Stimulated activated CD4-positive, alpha-beta T cell treated with anti-CD3 and anti-CD28 coated beads, TNF-alpha, amount 100 ng/mL, for 24 hours (primary cell): ENCODE results near the gene GATAD2A.

Experiments
- DNase-seq, 3 experiments: peaks; one replicate each; pipeline ENCODE4 v3.0.0-alpha.2; 2020; ENCODE audit warnings: low read depth in 3 of 3

The GATAD2A gene

DNA sequence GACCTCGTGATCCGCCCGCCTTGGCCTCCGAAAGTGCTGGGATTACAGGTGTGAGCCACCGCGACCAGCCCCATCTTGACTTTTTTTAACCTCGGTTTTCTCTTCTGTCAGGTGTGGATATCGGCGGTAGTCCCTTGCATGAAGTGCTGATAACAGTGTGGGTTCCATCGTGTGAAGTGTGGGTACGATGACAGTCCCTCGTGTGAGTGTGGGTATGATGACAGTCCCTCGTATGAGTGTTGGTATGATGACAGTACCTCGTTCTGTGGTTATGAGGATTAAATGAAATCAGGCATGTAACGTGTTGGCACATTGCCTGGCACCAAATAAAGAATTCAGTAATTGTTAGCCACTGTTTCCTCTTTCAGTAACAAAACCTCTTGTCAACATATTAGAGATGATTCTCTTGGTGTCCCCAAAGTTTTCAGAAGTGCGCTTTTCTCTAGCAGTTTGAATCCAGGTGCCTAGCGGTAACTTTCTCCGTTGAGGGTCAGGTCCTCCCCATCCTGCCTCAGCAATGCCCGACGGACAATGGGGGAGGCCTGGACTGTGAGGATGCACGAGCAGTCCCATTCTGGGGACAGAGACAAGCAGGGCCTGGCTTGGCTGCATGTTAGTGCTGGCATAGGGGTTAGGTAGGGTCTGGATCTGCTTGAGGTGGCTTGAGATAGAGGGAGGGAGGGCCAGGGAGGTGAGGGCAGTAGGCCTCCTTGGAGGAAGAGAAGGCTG is 15.3 kb downstream of the GATAD2A start:
- DNase-seq, result no peak

- DNase-seq, result no peak
Measured at GRCh38 chr19:19421299-19421696, 15.8 kb downstream of the GATAD2A start.

- DNase-seq, result no peak
Measured at GRCh38 chr19:19422156-19422555, 16.7 kb downstream of the GATAD2A start.

DNA sequence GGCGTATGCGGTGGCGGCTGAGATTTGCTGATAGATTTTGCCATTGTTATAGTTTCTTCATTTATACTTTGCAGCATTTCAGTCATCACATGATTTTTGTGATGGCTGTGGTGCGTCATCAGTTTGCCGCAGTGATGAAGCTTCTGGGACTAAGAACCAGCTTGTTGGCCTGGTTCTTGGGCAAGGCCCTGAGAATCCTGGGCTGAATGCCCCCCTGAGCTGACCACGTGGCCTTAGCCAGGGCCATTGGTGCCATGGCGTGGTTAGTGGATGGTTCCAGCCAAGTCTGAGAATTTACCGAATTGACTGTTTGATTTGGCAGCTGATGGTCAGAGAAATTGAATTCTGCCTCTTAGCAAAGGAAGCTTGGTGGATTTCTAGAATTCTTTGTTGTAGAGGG is 17.8 kb downstream of the GATAD2A start:
- DNase-seq, result no peak

DNA sequence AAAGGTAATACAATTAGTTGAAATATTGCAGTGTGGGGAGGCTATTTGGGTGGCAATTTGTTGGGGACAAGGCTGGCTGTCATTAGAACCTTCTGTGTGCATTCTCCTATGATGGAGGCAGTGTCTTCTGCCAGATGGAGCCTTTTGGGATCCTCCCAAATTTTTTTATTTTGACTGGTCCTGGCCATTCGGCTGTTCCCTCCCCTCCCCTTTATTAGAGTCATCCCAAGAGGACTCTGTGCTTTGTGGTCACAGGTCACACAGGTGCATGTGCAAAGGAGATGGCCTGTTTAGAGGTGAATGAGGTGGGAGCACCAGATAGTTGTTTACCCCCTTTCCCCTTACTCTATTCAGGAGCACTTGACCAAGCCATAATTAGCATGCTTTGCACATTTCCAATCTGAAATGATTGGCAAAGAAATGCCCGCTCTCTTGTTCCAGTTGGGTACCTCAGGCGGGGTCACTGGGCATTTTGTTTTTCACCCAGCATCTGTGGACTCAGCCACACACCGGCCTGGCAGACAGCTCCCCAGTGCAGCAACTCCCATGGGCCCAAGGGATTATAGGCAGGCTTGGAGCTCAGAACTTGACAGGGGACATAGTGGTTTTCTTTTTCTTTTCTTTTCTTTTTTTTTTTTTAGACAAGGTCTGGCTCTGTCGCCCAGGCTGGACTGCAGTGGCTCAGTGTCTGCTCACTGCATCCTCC is 19.8 kb downstream of the GATAD2A start:
- no peak for DNase-seq

- no peak for DNase-seq
Measured at GRCh38 chr19:19426216-19426615, 20.7 kb downstream of the GATAD2A start.

DNA sequence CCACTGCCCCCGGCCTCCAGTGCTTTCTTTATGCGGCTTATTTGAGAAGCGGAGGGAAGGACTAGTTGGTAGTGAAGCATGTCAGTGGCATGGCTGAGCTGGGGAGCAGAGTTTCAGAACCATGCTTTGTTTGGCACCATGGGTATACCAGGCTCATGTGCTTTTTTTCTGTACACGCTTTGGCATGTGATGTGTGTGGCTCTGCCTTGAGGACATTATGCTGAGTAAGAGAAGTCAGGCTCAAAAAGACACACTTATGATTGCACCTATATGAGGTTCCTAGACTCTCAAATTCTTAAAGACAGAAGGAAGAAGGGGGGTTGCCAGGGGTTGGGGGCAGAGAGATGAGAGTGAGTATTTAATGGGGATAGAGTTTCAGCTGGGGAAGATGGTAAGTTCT is 21.3 kb downstream of the GATAD2A start:
- DNase-seq, result no peak

GRCh38 chr19:19427302-19427701 is 21.8 kb downstream of the GATAD2A start:
- DNase-seq, result no peak

DNA sequence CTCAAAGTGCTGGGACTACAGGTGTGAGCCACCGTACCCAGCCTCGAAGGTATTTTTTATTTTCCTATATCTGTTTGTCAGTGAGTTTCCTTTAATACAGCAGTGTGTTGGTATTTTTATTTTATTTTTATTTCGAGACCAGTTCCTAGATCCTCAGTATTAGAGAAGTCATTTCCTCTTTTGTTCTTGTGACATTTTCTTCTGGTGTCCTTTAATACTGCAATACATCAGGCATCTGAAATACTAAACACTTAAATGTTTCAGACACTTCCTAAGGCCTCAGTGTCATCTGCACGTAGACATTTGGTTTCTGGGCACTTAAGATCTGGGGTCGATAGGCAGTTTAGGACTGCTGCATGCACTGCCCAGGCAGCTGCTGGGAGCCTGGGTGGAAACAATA is 22.5 kb downstream of the GATAD2A start:
- DNase-seq, result no peak

DNA sequence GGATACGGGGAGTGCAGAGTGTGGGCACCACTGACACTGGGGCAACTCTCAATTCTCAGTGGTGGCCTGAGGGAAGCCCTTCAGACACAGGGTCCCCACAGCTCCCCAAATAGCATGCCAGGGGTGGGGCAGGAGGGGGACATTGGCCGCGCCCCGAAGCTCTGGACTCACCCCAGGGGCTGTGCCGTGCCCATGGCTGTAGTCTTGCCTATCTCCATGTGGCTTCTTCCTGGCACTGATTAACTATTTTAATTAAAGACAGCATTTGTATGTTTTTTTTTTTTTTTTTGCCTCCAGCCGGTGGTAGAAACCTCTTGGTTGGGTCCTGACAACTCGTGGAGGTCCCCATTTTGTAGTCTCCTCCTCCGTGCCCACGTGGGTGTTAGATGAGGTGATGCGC is 23.3 kb downstream of the GATAD2A start:
- no peak for DNase-seq

DNA sequence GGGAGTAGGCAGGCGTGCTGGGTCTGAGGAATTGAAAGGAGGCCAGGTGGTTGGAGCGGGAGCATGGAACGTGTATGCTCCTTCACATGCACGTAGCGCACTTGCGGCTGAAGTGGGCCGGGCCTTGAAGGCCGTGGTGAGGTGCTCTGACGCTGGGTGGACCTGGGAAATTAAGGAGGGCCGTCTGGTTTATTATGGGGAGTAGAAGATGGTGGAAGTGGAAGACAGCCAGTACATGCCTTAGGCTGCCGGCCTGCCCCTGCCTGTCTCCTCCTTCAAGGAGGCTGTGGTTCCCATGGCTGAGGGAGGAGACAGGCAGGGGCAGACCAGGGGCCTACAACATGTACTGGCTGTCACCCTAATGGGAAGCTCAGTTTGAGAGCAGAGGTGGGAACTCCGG is 23.9 kb downstream of the GATAD2A start:
- DNase-seq, result no peak

GRCh38 chr19:19432732-19433131 is 27.3 kb downstream of the GATAD2A start:
- DNase-seq, result no peak

DNA sequence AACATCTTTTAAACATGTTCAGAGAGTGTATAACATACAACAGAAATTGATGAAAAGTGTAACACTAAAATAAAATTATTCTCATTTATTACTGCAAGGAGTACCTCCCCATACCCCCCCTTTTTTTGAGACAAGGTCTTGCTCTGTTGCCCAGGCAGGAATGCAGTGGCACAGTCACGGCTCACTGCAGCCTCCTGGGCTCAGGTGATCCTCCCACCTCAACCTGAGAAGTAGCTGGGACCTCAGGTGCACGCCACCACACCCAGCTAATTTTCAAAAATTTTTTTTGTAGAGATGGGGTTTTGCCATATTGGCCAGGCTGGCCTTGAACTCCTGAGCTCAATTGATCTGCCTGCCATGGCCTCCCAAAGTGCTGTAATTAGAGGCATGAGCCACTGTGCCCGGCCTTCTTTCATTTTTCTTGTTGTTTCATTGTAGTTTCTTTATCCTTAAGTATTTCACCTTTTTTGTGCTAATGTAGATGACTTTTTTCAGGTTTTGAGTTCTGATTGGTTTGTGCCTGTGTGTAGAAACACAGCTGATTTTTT is 28.3 kb downstream of the GATAD2A start:
- no peak for DNase-seq

GRCh38 chr19:19434483-19435045 is 29.1 kb downstream of the GATAD2A start:
- DNase-seq, result no peak

- no peak for DNase-seq
Measured at GRCh38 chr19:19436137-19436691, 30.7 kb downstream of the GATAD2A start.

DNA sequence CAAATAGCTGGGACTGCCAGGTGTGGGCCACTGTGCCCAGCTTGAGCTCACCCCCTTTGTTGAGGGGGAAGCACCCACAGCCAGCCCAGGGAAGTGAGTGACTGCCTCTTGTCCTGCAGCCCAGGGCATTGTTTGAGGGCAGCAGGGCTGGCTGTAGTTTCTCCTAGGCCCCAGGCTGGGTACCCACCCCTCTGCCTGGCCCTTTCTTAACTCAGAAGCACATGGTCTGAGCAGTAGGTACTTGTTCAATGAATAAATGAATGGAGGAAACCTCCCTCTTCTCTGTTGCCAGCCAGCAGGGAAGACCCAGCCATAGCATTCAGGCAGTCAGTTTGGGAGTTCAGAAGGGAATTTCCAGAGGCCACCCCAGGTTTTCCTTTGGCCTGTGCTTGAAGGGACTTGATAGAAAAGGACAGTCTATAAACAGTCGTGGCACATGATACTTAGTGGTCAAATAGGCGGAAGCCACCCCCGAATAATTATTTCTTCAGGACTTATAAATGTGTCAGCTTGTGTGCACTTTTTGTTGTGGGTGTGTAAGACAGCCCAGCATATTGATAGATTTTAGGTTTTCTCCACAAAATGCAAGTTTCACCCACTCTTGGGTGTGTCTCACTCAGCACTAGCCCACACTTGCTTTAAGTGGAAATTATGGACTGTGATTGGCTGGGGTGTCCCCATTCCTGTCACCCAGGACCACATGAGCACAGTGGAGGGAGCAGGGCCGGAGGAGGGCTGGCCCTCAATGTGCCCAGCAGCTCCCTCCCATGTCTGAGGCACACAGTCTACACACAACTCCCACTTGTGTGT is 33.1 kb downstream of the GATAD2A start:
- no peak for DNase-seq

- DNase-seq, result no peak
Measured at GRCh38 chr19:19439176-19439482, 33.7 kb downstream of the GATAD2A start.

DNA sequence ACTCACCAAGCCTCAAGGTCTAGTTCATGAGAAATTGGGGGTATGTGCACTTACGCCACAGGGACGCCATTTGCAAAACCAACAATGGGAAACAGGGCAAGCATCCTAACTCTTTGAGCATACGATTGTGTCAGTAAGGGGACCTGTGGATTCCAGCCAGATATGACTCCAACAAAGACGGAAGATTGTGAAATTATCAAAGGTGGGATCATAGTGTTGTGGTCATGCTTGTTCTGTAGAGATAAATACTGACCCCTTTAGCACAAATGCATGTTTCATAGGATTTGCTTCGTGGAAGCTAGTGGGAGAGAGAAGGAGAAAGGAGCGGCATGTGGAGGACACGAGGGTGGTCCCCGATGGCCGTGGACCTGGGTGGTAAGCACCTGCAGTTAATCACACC is 37.8 kb downstream of the GATAD2A start:
- no peak for DNase-seq

DNA sequence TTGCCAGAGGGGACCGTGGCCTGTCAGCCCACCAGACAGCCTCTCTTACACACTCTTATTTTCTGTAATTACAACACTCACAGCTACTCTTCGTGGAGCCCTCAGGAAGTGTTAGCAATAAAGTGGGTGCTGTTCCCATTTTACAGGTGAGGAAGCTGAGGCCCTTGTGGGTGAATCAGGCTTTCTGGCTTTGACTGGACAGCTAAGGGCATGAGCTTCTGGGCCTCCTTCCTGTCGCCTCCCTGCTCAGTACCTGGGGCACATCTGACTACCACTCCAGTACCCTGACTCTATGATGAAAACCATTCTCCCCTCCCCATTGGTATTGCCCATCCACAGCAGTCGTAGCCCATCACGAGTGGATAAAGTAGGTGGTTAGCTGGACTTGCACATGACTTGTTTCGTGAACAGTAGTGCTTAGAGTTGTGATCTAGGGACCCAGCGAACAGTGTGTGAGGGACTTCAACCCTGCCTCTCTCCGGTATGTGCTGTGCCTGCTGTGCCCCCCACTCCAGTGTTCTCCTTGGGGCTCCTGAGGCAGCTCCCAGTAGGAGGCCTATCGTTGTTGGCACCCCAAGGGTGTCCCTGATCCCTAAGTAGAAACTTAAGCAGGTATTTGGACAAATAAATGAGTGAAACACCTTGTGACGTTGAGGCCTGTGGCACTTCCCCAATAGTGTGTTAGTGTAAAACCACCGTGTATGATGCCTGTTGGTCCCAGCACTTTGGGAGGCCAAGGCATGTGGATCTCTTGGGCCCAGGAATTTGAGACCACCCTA is 38.6 kb downstream of the GATAD2A start:
- DNase-seq, result no peak

DNA sequence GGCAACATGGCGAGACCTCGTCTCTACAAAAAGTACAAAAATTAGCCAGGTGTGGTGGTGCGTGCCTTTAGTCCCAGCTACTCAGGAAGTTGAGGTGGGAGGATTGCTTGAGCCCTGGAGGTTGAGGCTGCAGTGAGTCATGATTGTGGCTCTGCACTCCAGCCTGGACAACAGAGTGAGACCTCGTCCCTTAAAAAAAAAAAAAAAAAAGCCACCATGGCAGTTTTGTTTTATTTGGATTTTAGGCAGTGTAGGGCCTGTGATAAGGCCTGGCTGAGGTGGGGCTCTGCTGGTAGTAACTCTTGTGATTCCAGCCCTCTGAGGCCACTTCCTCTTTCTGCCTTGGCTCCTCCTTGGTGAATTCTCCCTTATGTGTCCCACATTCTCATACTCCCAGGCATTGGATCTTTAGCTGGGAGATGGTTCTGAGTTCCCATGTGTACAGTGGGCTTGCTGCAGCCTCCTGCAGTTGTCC is 39.2 kb downstream of the GATAD2A start:
- DNase-seq, result no peak

- DNase-seq, result no peak
Measured at GRCh38 chr19:19445288-19445687, 39.8 kb downstream of the GATAD2A start.
